ENCODE results near the gene EML4. TPM values are rescaled to one million over a fixed set of nuclear protein-coding genes. Genes with fewer than 3 reads are reported as not detected.

Gene EML4
- total RNA-seq, 1 donor from 2014 or later: 59.5 TPM

DNA sequence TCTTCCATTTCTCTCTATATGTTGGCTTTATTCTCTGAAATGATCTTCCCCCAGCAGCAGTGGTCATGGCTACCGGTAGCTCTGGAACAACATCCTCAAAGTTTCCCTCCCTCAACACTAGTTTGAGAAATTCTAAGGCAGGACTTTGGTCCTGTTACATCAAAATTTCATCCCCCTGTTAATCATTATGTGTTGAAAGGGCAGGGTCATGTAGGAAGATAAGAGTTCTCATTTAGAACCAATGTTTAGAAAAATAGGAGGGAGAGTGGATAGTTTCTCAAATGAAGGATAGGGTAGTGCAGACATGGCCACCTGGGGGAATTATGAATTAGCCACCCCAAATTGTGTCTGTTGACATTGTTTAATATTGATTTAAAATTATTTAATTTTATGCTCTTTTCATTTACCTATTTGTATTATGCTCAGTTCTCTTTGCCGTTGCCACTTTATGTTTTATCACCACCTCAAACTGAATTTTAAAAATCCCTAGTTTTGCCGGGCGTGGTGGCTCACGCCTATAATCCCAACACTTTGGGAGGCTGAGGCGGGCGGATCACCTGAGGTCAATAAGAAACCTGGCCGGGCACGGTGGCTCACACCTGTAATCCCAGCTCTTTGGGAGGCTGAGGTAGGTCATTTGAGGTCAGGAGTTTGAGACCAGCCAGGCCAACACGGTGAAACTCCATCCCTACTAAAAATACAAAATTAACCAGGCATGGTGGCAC is 22.3 kb downstream of the EML4 start:
- DNase-seq (ENCODE audit: low spot score) (no peak), ATAC-seq (no peak)
- intact Hi-C loops (cut with DNase I): no loop called here

DNA sequence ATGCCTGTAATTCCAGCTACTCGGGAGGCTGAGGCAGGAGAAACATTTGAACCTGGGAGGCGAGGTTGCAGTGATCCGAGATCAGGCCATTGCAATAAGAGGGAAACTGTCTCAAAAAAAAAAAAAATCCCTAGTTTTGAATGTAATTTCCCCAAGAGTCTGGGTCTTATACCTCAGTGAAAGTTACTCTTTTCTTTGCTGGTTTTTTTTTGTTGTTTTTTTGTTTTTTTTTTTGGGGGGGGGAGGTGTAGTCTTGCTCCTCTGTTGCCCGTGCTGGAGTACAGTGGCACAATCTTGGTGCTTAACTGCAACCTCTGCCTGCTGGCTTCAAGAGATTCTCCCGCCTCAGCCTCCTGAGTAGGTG is 22.8 kb downstream of the EML4 start:
- no peak for DNase-seq (ENCODE audit: low spot score)
- intact Hi-C loops (cut with DNase I): no loop called here
- no peak for ATAC-seq

DNA sequence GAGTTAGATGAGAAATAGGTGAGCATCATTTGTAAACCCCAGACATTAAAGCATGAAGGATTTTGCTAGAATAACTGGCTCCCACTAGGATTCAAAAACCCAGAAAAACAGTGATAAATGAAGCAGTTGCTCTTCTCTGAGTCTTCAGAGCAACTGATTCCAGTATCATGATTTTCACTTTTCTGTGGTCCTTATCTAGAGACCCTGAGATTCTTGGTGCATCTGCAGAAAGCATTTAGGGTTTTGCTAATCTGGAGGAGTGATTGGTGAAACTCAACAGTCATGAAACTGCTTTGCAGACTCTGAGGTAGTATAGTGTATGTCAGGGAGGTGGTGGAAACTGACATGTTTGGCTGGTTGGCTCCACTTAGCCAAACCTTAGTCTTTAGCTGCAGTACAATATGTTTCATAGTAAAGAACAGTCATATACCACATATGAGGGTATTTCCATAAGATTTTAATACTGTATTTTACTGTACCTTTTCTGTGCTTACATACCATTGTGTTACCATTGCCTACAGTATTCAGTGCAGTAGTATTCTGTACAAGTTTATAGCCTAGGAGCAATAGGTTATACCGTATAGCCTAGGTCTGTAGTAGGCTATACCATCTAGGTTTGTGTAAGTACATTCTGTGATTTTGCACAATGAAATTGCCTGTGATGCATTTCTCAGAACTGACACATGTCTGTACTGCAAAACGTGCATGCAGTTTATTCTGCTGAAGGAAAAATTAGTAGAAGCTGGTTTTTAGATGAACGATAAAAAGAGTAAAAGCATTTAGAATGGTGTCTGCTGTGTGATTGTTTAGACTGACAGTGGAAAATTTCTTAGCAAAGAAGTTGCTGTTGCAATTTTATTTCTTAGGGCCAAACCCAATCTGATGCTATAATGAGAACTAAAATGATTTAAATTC is 23.8 kb downstream of the EML4 start:
- ATAC-seq: no peak

DNA sequence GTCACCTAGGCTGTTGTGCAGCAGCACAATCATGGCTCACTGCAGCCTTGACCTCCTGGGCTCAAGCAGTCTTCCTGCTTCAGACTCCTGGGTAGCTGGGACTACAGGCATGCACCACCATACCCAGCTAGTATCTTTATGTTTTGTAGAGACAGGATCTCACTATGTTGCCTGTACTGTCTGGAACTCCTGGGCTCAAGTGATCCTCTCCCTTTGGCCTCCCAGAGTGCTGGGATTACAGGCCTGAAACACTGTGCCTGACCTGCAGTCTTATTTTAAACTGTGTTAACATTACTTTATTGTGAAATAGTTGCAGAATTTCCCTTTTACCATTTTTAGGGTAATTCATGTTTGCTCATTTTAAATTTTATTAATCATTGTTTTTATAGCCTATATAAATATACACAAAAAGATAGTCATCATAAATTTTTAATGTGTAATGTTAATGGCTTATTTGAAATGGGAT is 24.6 kb downstream of the EML4 start:
- intact Hi-C loops (cut with DNase I): no loop called here
- DNase-seq (ENCODE audit: low spot score): no peak
- no peak for ATAC-seq

More for the DNA sequence above, 23.8 kb downstream of the EML4 start:
- DNase-seq (ENCODE audit: low spot score): no peak
- intact Hi-C loops (cut with DNase I): no loop called here

DNA sequence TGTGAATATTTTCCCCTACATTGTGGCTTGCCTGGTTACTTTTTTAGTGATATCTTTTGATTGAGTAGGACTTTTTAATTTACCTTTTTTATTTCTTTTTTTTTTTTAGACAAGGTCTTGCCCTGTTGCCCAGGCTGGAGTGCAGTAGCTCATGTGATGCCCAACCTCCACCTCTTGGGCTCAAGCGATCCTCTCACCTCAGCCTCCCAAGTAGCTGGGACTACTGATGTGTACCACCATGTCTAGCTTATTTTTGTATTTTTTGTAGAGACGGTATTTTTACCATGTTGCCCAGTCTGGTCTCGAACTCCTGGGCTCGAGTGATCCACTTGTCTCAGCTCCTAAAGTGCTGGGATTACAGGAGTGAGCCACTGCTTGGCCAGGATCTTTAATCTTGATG is 25.3 kb downstream of the EML4 start:
- intact Hi-C loops (cut with DNase I): no loop called here
- DNase-seq (ENCODE audit: low spot score): no peak
- ATAC-seq: no peak

DNA sequence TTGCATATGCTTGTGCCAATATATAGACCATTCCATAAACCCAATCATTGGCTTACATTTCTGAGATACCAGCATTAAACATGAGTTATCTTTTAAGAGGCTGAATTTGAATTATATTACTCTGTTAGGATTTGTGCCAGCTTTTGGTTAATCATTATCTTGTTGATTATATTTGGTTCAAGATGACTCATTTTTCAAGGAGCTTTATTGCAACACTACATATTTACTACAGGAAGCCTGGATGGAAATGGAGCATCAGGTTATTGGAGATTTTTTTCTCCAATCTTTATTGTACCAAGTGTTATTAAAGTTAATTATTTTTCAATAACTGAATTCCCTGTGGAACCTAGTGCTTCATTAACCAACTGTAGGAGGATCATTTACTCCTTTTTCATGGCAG is 26.4 kb downstream of the EML4 start:
- ATAC-seq (no peak), DNase-seq (ENCODE audit: low spot score) (no peak)
- intact Hi-C loops (cut with DNase I): no loop called here

DNA sequence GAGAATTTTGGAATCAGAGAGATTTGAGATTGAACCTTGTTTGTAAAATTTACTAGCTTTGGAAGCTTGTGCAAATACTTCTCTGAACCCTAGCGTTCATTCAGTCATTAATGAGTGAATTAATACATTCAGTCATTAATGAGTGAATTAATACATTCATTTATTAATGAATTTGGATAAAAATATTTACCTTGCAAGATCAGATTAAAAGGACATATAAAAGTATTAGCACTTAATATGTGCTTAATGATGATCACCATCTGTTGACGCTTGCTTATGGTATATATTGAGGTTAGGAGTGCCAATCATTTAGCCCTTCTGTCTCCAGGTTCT is 26.9 kb downstream of the EML4 start:
- intact Hi-C loops (cut with DNase I): no loop called here
- ATAC-seq (no peak), DNase-seq (ENCODE audit: low spot score) (no peak)

DNA sequence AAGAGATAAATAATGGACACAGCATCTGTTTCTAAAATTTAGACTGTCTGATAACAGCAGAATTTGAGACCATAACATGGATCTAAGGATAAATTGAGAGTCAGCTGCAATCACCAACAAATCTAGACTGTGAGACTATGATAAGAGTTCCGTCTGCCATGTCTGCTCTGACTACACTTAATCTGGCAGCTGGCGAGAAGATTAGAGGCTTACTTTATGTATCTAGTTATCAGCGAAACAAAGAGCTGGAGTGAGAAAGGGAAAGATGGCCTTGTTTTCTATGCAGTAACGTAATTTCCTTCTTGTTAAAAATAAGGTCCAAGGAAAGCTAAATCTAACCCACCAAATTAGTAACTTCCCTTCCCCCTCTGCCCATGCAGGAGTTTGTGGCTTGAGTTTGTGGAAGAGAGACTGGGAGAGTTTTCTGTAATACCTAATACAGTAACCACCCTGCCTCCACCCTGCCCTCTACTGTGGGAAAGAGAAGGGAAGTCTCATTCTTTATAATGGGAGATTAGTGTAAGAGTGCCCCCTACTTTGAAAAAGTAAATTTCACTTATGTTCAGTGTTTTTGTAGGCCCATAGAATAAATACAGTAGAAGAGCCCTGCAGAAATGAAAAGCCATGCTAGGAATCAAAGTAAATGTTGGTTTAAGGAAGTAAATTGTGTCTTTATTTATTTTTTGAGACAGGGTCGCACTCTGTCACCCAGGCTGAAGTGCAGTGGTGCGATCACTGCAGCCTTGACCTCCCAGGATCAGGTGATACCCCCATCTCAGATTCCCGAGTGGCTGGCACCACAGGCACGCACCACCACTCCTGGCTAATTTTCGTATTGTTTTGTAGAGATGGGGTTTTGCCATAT is 27.5 kb downstream of the EML4 start:
- DNase-seq (ENCODE audit: low spot score) (no peak), ATAC-seq (peak; percentile 85)
- intact Hi-C loops (cut with DNase I): no loop called here

DNA sequence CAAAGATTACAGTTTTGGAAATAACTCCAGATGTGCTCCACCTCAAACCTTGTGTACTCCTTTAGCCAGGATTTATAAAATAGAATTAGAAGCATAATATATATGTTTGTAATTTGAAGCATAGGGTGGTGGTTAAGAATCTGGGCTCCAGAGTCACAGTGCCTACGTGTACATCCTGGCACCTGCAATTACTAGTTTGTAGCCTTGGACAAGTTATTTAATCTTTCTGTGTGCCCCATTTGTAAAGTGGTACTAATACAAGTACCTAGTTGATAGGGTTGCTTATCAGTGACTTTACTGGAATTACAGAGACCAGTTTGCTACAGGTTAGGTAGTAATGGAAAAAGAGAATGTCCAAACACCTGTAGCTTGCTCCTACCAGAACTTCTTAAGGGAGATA is 28.6 kb downstream of the EML4 start:
- intact Hi-C loops (cut with DNase I): no loop called here
- DNase-seq (ENCODE audit: low spot score): no peak
- no peak for ATAC-seq

DNA sequence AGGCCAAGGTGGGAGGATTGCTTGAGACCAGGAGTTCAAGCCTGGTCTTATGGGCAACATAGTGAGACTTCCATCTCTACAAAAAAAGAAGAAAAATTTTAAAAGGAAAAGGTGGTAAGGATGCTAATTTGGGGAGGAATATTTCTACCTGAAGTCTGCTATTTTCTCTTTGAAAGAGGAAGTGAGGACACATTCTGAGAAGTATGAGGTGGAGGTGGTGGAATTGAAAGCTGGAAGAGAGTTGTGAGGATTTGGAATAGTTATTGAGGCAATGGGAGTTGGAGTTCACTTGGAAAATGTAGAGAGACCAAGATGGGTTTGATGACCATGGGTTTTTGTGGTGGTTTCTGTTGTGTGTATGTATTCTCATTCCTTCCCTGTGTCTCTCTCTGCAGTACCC is 29.3 kb downstream of the EML4 start:
- intact Hi-C loops (cut with DNase I): no loop called here
- ATAC-seq (no peak), DNase-seq (ENCODE audit: low spot score) (no peak)

DNA sequence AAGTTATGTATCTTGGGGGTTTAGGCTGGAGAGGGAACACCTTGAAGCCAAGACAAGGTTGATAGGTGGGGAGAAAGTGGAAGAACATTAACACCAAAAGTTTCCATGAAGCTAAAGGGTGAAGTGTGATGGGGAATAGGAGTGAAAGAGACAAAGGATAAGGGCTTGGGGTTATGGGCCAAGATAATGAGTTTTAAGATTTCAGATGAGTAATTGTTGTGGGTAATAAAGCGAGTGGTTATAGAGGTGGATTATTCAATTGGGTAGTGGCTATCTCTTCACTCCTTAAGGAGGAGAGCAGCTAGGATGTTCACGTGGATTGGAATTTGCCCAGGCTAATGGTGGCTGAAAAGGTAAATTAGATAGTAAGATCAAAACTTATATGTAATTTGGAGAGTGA is 29.8 kb downstream of the EML4 start:
- intact Hi-C loops (cut with DNase I): no loop called here
- DNase-seq (ENCODE audit: low spot score) (no peak), ATAC-seq (no peak)

DNA sequence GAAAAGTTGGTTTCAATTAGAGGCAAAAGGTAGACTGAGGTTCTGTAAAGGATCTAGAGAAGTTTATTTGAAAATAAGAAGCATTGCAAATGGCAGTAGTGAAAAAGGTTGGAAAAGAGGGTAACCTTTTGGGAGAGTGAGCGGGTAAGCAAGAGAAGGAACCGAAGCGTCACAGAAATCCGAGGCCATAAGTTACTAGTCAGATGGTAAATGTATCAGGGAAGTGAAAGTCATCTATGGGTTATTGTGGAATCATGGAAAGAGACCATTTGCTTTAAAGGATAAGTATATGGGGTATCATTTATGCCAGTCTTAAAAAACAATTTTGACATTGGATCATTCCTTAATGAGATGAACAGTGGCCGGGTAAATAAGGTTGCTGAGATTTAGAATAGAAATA is 30.5 kb downstream of the EML4 start:
- intact Hi-C loops (cut with DNase I): no loop called here
- DNase-seq (ENCODE audit: low spot score) (no peak), ATAC-seq (no peak)

DNA sequence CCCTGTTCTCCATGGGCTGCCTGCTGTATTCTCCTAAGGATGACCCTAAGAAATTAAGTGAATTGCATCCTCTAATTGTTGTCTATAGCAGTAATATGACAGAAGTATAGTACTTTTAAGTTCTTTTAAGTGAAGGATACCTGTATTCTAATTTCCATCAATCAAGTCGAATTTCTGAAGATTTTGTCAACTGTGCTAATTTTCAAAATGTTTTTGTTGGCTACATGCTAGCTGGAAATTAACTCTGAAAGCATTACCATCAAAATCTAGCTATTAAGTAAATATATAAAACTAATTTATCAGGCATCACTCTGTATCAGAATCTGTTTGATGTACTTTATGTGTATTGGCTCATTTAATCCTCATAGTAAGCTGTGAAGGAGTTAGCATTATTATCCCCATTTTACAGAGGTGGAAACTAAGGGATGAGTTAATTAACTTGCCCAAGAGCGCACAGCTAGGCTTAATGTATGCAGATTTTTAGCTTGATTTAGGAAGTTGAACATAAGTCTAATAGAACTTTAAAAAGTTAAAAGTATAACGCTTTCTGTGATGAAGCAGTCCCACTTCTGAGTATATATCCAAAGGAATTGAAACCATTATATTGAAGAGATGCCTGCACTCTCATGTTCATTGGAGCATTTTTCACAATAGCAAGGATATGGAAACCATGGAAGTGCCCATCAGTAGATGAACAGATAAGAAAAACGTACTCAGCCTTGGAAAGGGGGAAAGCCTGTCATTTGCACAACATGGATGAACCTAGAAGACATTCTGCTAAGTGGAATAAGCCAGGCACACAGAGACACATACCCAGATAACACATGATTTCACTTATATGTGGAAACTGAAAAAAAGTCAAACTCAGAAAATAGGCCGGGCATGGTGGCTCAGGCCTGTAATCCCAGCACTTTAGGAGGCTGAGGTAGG is 32.0 kb downstream of the EML4 start:
- DNase-seq (ENCODE audit: low spot score) (no peak), ATAC-seq (no peak)
- intact Hi-C loops (cut with DNase I): no loop called here

DNA sequence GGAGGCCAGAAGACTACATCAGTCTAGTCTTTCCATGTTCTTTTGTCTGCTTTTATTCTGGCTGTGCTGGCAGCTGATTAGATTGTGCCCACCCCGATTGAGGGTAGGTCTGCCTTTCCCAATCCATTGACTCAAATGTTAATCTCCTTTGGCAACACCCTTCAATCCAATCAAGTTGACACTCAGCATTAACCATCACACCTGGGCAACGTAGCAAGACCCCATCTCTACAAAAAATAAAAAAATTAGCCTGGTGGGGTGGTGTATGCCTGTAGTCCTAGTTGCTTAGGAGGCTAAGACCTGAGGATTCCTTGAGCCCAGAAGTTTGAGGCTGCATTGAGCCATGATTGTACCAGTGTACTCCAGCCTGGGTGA is 33.5 kb downstream of the EML4 start:
- DNase-seq (ENCODE audit: low spot score) (no peak), ATAC-seq (no peak)
- intact Hi-C loops (cut with DNase I): no loop called here

DNA sequence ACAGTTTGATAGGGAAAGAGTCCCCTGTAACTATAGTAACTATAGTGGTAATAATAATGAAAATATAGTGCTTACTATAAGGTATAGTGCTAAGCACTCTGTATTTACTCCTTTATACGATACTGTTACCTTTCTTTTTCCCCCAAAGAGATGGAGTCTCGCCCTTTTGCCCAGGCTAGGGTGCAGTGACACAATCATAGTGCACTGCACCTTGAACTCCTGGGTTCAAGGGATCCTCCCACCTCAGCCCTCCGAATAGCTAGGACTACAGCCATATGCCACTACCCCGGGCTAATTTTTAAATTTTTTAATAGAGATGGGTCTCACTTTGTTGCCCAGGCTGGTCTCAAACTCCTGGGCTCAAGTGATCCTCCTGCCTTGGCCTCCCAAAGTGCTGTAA is 34.6 kb downstream of the EML4 start:
- no peak for DNase-seq (ENCODE audit: low spot score)
- no peak for ATAC-seq
- intact Hi-C loops (cut with DNase I): no loop called here

DNA sequence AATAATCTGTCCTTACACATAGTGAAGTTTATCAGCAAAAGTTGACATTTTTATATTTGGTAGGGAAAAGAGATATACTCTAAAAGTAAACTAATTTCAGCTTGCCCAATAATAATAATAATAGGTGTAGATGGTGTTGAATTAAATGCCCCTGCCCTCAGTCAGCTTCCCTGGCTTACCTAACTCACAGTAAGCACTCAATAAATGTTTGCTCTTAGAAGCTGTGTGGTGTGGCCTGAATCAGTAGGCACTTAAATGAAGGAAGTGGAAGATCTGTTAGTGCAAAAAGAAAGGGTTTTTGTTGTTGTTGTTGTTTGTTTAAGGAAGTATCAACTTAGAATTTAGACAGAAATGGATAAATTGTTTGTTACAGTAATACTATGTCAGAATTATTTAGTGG is 36.2 kb downstream of the EML4 start:
- no peak for DNase-seq (ENCODE audit: low spot score)
- intact Hi-C loops (cut with DNase I): no loop called here
- no peak for ATAC-seq

DNA sequence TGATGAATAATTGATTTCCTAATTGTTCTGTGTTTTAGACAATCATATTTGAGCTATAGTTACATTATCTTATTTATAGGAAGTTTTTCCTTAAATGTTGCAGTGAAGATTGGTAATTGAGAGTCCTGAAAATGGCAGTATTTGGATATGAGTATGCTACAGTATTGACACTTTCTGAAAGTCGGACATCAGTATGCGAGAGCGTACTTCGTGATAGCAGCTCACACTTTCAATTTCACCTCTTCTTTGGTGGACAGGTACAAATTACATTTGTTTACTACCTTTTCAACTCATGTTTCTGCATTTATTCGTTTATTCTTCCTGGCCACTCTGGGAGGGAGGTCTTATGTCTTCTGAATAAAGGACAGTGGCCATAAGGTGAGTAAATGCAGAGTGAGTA is 38.7 kb downstream of the EML4 start:
- intact Hi-C loops (cut with DNase I): no loop called here
- no peak for ATAC-seq
- no peak for DNase-seq (ENCODE audit: low spot score)

DNA sequence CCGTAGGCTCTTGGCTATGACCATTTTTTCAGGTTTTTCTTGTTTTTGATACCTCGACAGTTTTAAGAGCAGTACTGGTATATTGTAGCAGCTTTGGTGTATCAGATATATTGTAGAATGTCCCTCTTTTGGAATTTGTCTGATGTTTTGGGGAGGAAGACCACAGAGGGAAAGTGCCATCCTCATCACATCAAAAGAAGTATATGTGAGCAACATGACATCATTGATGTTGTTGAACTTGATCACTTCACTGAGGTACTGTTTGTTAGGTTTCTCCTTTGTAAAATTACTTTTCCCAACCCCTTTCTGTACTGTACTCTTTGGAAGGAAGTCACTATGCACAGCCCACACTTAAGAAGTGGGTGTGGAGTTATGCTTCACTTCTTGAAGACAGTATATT is 41.0 kb downstream of the EML4 start:
- intact Hi-C loops (cut with DNase I): no loop called here
- DNase-seq (ENCODE audit: low spot score): no peak
- ATAC-seq: no peak

DNA sequence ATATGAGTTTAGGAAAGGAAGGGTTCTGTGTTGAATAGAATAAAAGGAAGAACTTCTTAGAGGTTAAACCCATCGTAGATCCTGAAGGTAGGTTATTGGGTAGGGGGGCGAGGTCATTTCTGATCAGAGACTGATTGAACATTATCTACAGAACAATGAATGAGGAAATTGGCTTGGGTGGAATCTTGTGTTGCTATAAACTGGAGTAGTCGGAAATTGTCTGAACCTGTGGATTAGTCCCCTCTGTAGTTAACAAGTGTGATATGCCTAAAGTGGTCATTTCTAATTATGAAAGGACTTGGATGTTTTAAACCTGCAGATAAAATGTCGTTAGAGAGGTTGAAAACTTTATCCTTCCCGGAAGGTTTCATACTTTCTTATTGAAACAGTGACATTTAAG is 42.1 kb downstream of the EML4 start:
- ATAC-seq (no peak), DNase-seq (ENCODE audit: low spot score) (no peak)
- intact Hi-C loops (cut with DNase I): no loop called here
